Measurements from ENCODE around the gene LRRC56. TPM values are rescaled to one million over a fixed set of nuclear protein-coding genes. Genes with fewer than 3 reads are reported as not detected.

The LRRC56 gene
- total and polyA plus RNA-seq, 9 of the 15 experiments (the other 6 are each of a cell fraction or from before 2014, with no cell fraction given), result 0.03 to 4.5 (median 1.0) TPM; not detected in 1

DNA sequence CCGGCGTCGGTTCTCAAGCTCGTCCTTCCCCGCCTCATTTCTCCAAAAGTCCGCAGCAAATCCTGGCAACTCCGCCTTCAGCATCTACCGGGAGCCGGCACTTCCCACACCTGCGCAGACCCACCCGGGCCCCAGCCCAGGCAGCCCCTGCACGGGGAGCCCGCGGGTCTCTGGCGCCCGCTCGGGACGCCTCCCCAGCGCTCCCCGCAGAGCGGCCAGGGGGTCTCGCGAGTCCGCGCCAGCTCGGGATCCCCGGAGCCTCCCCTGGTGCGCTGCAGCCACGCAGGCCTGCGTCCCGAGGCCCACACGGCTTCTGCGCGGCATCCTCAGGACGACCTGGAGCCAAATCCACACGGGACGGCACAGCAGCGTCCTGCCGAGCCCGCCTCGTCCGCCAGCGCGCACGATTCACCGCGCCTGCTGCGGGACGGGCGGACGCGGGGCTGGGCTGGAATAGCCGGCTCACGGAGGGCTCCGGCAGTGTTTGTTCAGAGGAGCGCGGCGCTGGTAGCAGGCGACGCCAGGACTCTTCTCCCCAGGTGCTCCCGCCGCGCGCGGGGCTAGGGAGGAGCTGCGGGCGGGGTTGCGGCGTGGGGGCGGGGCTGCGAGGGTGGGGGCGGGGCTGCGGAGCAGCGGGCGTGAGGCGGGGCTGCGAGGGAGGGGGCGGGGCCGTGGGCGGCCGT is 38.1 kb downstream of the LRRC56 start (continued):
- peak; percentile 40; the same call in 1 of the 2 replicates for TF ChIP-seq ZBTB40 (IDR thresholded peaks at IDR 0.05)
- no peak for TF ChIP-seq ZBTB40 (CRISPR knock-in tag; IDR thresholded peaks at IDR 0.05)
- peak; percentile 77 for TF ChIP-seq CTBP1 (IDR thresholded peaks at IDR 0.05; ENCODE audit: borderline replicate concordance)
- no peak for TF ChIP-seq BCL6 (CRISPR knock-in tag; IDR thresholded peaks at IDR 0.05)
- peak; percentile 9 for TF ChIP-seq HMGN3 (IDR thresholded peaks at IDR 0.05; ENCODE audit: borderline replicate concordance, extremely low read depth, insufficient read length, low read depth, low read length)
- 0 out of 2 replicates have a peak, but pooled peaks have one; percentile 13 for TF ChIP-seq POLR2G (IDR thresholded peaks at IDR 0.05; ENCODE audit: low read depth, low read length)
- TF ChIP-seq ZNF639 (CRISPR knock-in tag; conservative IDR thresholded peaks at IDR 0.05 in 1 of 2, IDR thresholded peaks at IDR 0.05 in 1 of 2), result no peak
- no peak for TF ChIP-seq RFX7 (CRISPR knock-in tag; IDR thresholded peaks at IDR 0.05)
- TF ChIP-seq ZNF668 (CRISPR knock-in tag; IDR thresholded peaks at IDR 0.05), result no peak
- TF ChIP-seq, protein P1, sequence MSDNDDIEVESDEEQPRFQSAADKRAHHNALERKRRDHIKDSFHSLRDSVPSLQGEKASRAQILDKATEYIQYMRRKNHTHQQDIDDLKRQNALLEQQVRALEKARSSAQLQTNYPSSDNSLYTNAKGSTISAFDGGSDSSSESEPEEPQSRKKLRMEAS (CRISPR knock-in tag; IDR thresholded peaks at IDR 0.05), result 0 out of 2 replicates have a peak, but pooled peaks have one; percentile 29
- TF ChIP-seq GATAD2A (IDR thresholded peaks at IDR 0.05), result peak; percentile 15; the same call in 1 of the 2 replicates
- TF ChIP-seq USF1 (CRISPR knock-in tag; IDR thresholded peaks at IDR 0.05), result no peak
- peak; percentile 22; the same call in 1 of the 2 replicates for TF ChIP-seq ZBTB7A (IDR thresholded peaks at IDR 0.05; ENCODE audit: borderline replicate concordance, control insufficient read depth, low read depth, low read length)
- TF ChIP-seq MAZ (CRISPR knock-in tag; conservative IDR thresholded peaks at IDR 0.05 in 1 of 2, IDR thresholded peaks at IDR 0.05 in 1 of 2), result peak in 1 of 2 experiments; percentile 51; a peak in 1 of 4 replicates
